Fibroblast of lung (primary cell): ENCODE data around the gene CHMP4A.

Experiments used
- EZH2 ChIP-seq: IDR thresholded peaks from 2 replicates; pipeline ENCODE4 v1.5.1; 2012; ENCODE audit warnings: low read length, control low read depth, mild to moderate bottlenecking; ENCODE audit errors: missing control alignments
- TF ChIP-seq, protein P1 (sequence below), 2 donors: IDR thresholded peaks in 1 of 2; conservative IDR thresholded peaks in 1 of 2; 1 replicate in 1 of 2; 2 replicates in 1 of 2; pipeline ENCODE4 v1.5.1; 2011 to 2012; ENCODE audit warnings: low read length in 2 of 2, control low read depth in 1 of 2, inconsistent platforms in 1 of 2, low read depth in 1 of 2, mild to moderate bottlenecking in 1 of 2

DNA sequence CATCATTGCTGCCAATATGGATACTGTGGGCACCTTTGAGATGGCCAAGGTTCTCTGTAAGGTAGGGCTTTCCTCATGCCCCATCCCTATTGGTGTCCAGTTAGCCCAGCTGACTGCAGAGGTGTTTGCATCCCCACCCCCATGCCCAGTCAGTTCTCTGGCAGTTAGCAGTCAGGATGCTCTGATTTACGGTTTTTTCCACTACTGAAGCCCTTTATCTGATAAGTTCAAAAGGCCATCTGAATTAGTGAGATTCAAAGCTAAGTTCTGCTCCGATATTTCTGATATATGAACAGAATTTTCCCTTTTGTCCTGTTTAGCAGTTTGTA lies 20.2 kb upstream of the CHMP4A start:
- TF ChIP-seq EZH2: no peak
- TF ChIP-seq, protein P1, sequence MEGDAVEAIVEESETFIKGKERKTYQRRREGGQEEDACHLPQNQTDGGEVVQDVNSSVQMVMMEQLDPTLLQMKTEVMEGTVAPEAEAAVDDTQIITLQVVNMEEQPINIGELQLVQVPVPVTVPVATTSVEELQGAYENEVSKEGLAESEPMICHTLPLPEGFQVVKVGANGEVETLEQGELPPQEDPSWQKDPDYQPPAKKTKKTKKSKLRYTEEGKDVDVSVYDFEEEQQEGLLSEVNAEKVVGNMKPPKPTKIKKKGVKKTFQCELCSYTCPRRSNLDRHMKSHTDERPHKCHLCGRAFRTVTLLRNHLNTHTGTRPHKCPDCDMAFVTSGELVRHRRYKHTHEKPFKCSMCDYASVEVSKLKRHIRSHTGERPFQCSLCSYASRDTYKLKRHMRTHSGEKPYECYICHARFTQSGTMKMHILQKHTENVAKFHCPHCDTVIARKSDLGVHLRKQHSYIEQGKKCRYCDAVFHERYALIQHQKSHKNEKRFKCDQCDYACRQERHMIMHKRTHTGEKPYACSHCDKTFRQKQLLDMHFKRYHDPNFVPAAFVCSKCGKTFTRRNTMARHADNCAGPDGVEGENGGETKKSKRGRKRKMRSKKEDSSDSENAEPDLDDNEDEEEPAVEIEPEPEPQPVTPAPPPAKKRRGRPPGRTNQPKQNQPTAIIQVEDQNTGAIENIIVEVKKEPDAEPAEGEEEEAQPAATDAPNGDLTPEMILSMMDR (conservative IDR thresholded peaks at IDR 0.05 in 1 of 2, IDR thresholded peaks at IDR 0.05 in 1 of 2; ENCODE audit: low read depth in 1 of 2, low read length in 2 of 2): no peak
